SK-N-SH (cell line): Measurements from ENCODE around the gene STOX1. TPM values are rescaled to one million over a fixed set of nuclear protein-coding genes. Genes with fewer than 3 reads are reported as not detected.

Experiments
- CTCF ChIA-PET: fragments of 300-600, 350-600 bp; formaldehyde crosslinking; extraction: SDS; loops from one replicate; lab custom pipeline; 2021; lab: Yijun Ruan, JAX
- POLR2A ChIA-PET: fragments of 350-600 bp; sonication (Branson Sonifier 250); formaldehyde crosslinking; extraction: SDS; loops from one replicate; lab custom pipeline; 2020; ENCODE audit warnings: antibody characterized with exemption, inconsistent platforms; lab: Yijun Ruan, JAX
- DNase-seq: peaks from one replicate; pipeline ENCODE4 v3.0.0; 2012
- H2AFZ ChIP-seq: fragments of 200-600 bp; sonication (generic); 2 replicates; pipeline ENCODE4 v1.8.1; 2016; ENCODE audit warnings: antibody characterized with exemption, mild to moderate bottlenecking, low read depth
- H3F3A ChIP-seq: fragments of 200-600 bp; sonication (generic); replicated peaks from 2 replicates; pipeline ENCODE3; 2016; ENCODE audit warnings: antibody characterized with exemption, mild to moderate bottlenecking; ENCODE audit not compliant: insufficient read depth
- H3K27ac ChIP-seq, 2 experiments: fragments of 200-500 bp in 1 of 2; fragments of 200-600 bp in 1 of 2; sonication (Bioruptor generic) in 1 of 2; sonication (generic), shearing (Covaris generic) in 1 of 2; 2 replicates each; pipeline versions ENCODE4 v1.5.1 to v1.6.1; 2014 to 2016; ENCODE audit warnings: low read depth in 2 of 2, inconsistent platforms in 1 of 2, low read length in 1 of 2, mild to moderate bottlenecking in 1 of 2, mixed read lengths in 1 of 2
- H3K27me3 ChIP-seq: fragments of 200-600 bp; sonication (generic), shearing (Covaris generic); 2 replicates; pipeline ENCODE4 v1.6.1; 2016; ENCODE audit warnings: mixed run types; ENCODE audit not compliant: insufficient read depth
- H3K36me3 ChIP-seq, 2 experiments: fragments of 200-500 bp in 1 of 2; fragments of 200-600 bp in 1 of 2; sonication (Bioruptor generic) in 1 of 2; sonication (generic) in 1 of 2; replicated peaks in 1 of 2; 2 replicates each; pipeline versions ENCODE3 to v1.5.1; 2014 to 2016; ENCODE audit warnings: low read length in 1 of 2, mild to moderate bottlenecking in 1 of 2; ENCODE audit not compliant: insufficient read depth in 2 of 2, control insufficient read depth in 1 of 2
- H3K4me1 ChIP-seq, 2 experiments: fragments of 200-500 bp in 1 of 2; fragments of 200-600 bp in 1 of 2; sonication (Bioruptor generic) in 1 of 2; sonication (generic), shearing (Covaris generic) in 1 of 2; 2 replicates each; pipeline versions ENCODE4 v1.5.1 to v1.6.1; 2014 to 2016; ENCODE audit warnings: low read depth in 1 of 2, low read length in 1 of 2, mixed run types in 1 of 2; ENCODE audit not compliant: insufficient read depth in 2 of 2, control insufficient read depth in 1 of 2
- H3K4me2 ChIP-seq: fragments of 200-600 bp; sonication (generic), shearing (Covaris generic); 2 replicates; pipeline ENCODE4 v1.6.1; 2017; ENCODE audit warnings: mixed run types
- H3K4me3 ChIP-seq, 2 experiments: fragments of 200-500 bp in 1 of 2; fragments of 200-600 bp in 1 of 2; sonication (Bioruptor generic) in 1 of 2; sonication (generic), shearing (Covaris generic) in 1 of 2; 2 replicates each; pipeline versions ENCODE4 v1.5.1 to v1.8.1; 2014 to 2016; ENCODE audit warnings: low read depth in 2 of 2, inconsistent platforms in 1 of 2, low read length in 1 of 2, mild to moderate bottlenecking in 1 of 2, mixed read lengths in 1 of 2, moderate library complexity in 1 of 2
- H3K79me2 ChIP-seq: fragments of 200-600 bp; sonication (generic); 2 replicates; pipeline ENCODE4 v1.8.1; 2017; ENCODE audit warnings: mild to moderate bottlenecking; ENCODE audit not compliant: insufficient read depth
- H3K9ac ChIP-seq: fragments of 200-600 bp; sonication (generic); 2 replicates; pipeline ENCODE4 v1.6.1; 2017; ENCODE audit warnings: mixed run types
- H3K9me2 ChIP-seq: fragments of 200-600 bp; sonication (generic); 2 replicates; pipeline ENCODE4 v1.6.1; 2017; ENCODE audit warnings: mixed run types
- H3K9me3 ChIP-seq: fragments of 200-600 bp; sonication (generic); 2 replicates; pipeline ENCODE4 v1.6.1; 2017; ENCODE audit warnings: mixed run types, mild to moderate bottlenecking, moderate library complexity
- H4K20me1 ChIP-seq: fragments of 200-600 bp; sonication (generic); 2 replicates; pipeline ENCODE4 v1.6.1; 2017; ENCODE audit warnings: mild to moderate bottlenecking, mixed run types; ENCODE audit not compliant: insufficient read depth
- CHD2 ChIP-seq: fragments of 150-350 bp; IDR thresholded peaks from 2 replicates; pipeline ENCODE4 v1.6.1; 2018; ENCODE audit warnings: low read length; ENCODE audit not compliant: partially characterized antibody
- ELF1 ChIP-seq: IDR thresholded peaks from 2 replicates; pipeline ENCODE4 v1.4.0; 2012
- EZH2phosphoT487 ChIP-seq: fragments of 200-600 bp; sonication (generic); IDR thresholded peaks from 2 replicates; pipeline ENCODE4 v1.6.1; 2017; ENCODE audit warnings: low read depth, mixed run types, mild to moderate bottlenecking, antibody characterized with exemption, moderate library complexity, borderline replicate concordance
- FOXJ3 ChIP-seq: sonication (generic); formaldehyde crosslinking; IDR thresholded peaks from 2 replicates; pipeline ENCODE4 v1.5.1; 2020; ENCODE audit warnings: mild to moderate bottlenecking, missing genetic modification reagents
- MXI1 ChIP-seq: IDR thresholded peaks from 2 replicates; pipeline ENCODE4 v1.6.1; 2012; ENCODE audit warnings: mild to moderate bottlenecking, low read depth, low read length, improper control_type of control experiment
- NRF1 ChIP-seq: IDR thresholded peaks from 2 replicates; pipeline ENCODE4 v1.6.1; 2012; ENCODE audit warnings: low read depth, mild to moderate bottlenecking, low read length
- POLR2AphosphoS5 ChIP-seq: IDR thresholded peaks from 2 replicates; pipeline ENCODE4 v1.6.1; 2012; ENCODE audit warnings: low read depth, low read length
- RAD21 ChIP-seq: IDR thresholded peaks from 2 replicates; pipeline ENCODE4 v1.6.1; 2012; ENCODE audit warnings: mild to moderate bottlenecking, low read length
- RXRA ChIP-seq: IDR thresholded peaks from 2 replicates; pipeline ENCODE4 v1.4.0; 2012; ENCODE audit warnings: low read depth, mild to moderate bottlenecking, borderline replicate concordance
- SMC3 ChIP-seq: IDR thresholded peaks from 2 replicates; pipeline ENCODE4 v1.6.1; 2012; ENCODE audit warnings: low read depth, low read length, improper control_type of control experiment
- TCF12 ChIP-seq: IDR thresholded peaks from 2 replicates; pipeline ENCODE4 v1.4.0; 2012
- WGBS: methylation state at CpG from one replicate; pipeline ENCODE4 v1.1.6; 2017; ENCODE audit warnings: low lambda C conversion rate; 5-methylcytosine and 5-hydroxymethylcytosine counted together
- polyA plus RNA-seq, 3 experiments: library from polyadenylated mRNA; depleted of rRNA; stranded (reverse); fragments of >200 nt; gene quantifications; 2 replicates each; pipeline ENCODE4 v1.2.3, GENCODE V29; 2012
- TF ChIP-seq, protein P1 (sequence below): fragments of 150-350 bp; IDR thresholded peaks from 2 replicates; pipeline ENCODE4 v1.6.1; 2017; ENCODE audit warnings: antibody characterized with exemption, low read length, low read depth, borderline replicate concordance
- TF ChIP-seq, protein P2 (sequence below): fragments of 200-600 bp; sonication (generic); IDR thresholded peaks from 2 replicates; pipeline ENCODE4 v1.6.1; 2017; ENCODE audit warnings: antibody characterized with exemption, mild to moderate bottlenecking, moderate library complexity
- TF ChIP-seq, protein P3 (sequence below): IDR thresholded peaks from 2 replicates; pipeline ENCODE4; 2012
- TF ChIP-seq, protein P4 (sequence below): IDR thresholded peaks from 2 replicates; pipeline ENCODE4 v1.4.0; 2012; ENCODE audit warnings: low read depth

STOX1 gene
- polyA plus RNA-seq, 1 of the 3 experiments (the other 2 are of a cell fraction) = 0.13 TPM

DNA sequence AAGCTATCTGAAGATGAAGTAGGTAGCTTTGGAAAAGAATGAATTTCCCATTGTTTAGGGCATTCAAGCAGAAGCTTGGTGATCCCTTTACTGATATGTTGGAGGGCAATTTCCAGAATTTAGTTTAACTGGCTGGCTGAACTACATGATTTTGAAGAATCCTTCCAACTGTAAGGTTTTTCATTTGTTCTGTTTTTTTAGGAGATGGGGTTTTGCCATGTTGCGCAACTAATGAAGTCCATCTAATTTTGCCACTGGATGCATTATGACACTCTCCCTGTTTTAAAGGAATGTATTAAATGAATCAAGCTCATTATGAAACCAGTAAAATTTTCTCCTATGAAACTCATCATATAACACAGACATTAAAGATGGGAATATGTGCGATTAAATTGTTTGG is 67.7 kb downstream of the STOX1 start:
- H3K27ac ChIP-seq = no peak overlapping the region
- ChIA-PET POLR2A (no interaction called here), CTCF (interaction anchor here (1.2 to 1.4 kb wide), 2 partner anchors 344 to 682 kb away, joined by 3 read pairs; no protein-coding TSS in a partner anchor)
- H3K9me2 ChIP-seq = no peaks in the 10 kb centered on the region
- peaks cover 8% of the 10 kb centered on the region for H3F3A ChIP-seq
- H3K9ac ChIP-seq = no peak overlapping the region
- DNase-seq = no peak
- no peaks in the 10 kb centered on the region for H3K36me3 ChIP-seq
- H3K79me2 ChIP-seq = no peaks in the 10 kb centered on the region
- 99% methylated on average over 2 of the region's 2 CpGs for WGBS
- no peak overlapping the region for H3K4me3 ChIP-seq
- H3K4me1 ChIP-seq = peaks cover 0 to 2% of the 10 kb centered on the region in 2 experiments; a peak in 2 of 4 replicates
- H2AFZ ChIP-seq = no peak overlapping the region
- H4K20me1 ChIP-seq = no peaks in the 10 kb centered on the region
- H3K4me2 ChIP-seq = no peak overlapping the region
- TF ChIP-seq NRF1 = no peak
- no peak for TF ChIP-seq POLR2AphosphoS5
- TF ChIP-seq RXRA = no peak
- no peak for TF ChIP-seq TCF12
- TF ChIP-seq, protein P1, sequence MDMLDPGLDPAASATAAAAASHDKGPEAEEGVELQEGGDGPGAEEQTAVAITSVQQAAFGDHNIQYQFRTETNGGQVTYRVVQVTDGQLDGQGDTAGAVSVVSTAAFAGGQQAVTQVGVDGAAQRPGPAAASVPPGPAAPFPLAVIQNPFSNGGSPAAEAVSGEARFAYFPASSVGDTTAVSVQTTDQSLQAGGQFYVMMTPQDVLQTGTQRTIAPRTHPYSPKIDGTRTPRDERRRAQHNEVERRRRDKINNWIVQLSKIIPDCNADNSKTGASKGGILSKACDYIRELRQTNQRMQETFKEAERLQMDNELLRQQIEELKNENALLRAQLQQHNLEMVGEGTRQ = no peak
- TF ChIP-seq FOXJ3 = no peak
- no peak for TF ChIP-seq EZH2phosphoT487
- TF ChIP-seq RAD21 = no peak
- TF ChIP-seq CHD2 = no peak
- no peaks in the 10 kb centered on the region for H3K27me3 ChIP-seq
- H3K9me3 ChIP-seq = no peaks in the 10 kb centered on the region

DNA sequence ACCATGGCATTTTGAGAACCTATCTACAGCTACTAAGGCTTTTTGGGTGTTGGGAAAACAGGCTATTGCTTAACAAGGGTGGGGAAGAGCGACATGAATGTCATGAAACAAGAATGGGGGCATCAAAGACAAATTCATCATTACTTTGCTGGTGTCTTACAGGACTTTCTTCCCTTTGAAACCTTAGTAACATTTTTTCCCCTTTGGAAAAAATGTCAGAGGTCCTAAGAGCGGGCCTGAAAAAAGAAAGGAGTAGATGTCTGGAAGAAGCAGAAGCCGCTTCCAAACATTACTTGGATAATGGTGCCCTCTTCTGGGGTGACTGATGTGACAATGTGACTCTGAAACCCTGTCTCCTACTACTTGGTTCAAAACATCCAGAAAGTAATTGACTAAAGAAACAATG is 70.0 kb downstream of the STOX1 start:
- Histone ChIP-seq H3K36me3 (no peaks in the 10 kb centered on the region), H3K27ac (no peak overlapping the region), H3F3A (peaks cover 12% of the 10 kb centered on the region), H4K20me1 (no peaks in the 10 kb centered on the region), H3K4me2 (no peak overlapping the region), H3K9ac (no peak overlapping the region), H2AFZ (0 out of 2 replicates have a peak overlapping the region, but pooled peaks have one; percentile 39), H3K4me1 (peaks cover 0 to 8% of the 10 kb centered on the region in 2 experiments; a peak in 2 of 4 replicates), H3K27me3 (no peaks in the 10 kb centered on the region), H3K9me3 (no peaks in the 10 kb centered on the region), H3K4me3 (peak overlapping the region in 1 of 2 experiments; percentile 19; a peak in 1 of 4 replicates), H3K9me2 (no peaks in the 10 kb centered on the region), H3K79me2 (peaks cover 13% of the 10 kb centered on the region)
- ChIA-PET CTCF (interaction anchor here (0.6 to 2.9 kb wide), 42 partner anchors 9 to 565 kb away, joined by 3 to 11 read pairs (median 4); partner anchors contain the start of genes HNRNPH3, RUFY2 and STOX1), POLR2A (no interaction called here)
- WGBS = 62% methylated on average over 3 of the region's 3 CpGs
- TF ChIP-seq RAD21 (peak; percentile 95), MXI1 (peak; percentile 35; the same call in 1 of the 2 replicates), SMC3 (peak; percentile 75), POLR2AphosphoS5 (no peak), ELF1 (no peak)
- TF ChIP-seq, protein P2, sequence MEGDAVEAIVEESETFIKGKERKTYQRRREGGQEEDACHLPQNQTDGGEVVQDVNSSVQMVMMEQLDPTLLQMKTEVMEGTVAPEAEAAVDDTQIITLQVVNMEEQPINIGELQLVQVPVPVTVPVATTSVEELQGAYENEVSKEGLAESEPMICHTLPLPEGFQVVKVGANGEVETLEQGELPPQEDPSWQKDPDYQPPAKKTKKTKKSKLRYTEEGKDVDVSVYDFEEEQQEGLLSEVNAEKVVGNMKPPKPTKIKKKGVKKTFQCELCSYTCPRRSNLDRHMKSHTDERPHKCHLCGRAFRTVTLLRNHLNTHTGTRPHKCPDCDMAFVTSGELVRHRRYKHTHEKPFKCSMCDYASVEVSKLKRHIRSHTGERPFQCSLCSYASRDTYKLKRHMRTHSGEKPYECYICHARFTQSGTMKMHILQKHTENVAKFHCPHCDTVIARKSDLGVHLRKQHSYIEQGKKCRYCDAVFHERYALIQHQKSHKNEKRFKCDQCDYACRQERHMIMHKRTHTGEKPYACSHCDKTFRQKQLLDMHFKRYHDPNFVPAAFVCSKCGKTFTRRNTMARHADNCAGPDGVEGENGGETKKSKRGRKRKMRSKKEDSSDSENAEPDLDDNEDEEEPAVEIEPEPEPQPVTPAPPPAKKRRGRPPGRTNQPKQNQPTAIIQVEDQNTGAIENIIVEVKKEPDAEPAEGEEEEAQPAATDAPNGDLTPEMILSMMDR = peak; percentile 77
- TF ChIP-seq, protein P3, sequence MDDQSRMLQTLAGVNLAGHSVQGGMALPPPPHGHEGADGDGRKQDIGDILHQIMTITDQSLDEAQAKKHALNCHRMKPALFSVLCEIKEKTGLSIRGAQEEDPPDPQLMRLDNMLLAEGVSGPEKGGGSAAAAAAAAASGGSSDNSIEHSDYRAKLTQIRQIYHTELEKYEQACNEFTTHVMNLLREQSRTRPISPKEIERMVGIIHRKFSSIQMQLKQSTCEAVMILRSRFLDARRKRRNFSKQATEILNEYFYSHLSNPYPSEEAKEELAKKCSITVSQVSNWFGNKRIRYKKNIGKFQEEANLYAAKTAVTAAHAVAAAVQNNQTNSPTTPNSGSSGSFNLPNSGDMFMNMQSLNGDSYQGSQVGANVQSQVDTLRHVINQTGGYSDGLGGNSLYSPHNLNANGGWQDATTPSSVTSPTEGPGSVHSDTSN = no peak
- TF ChIP-seq, protein P4, sequence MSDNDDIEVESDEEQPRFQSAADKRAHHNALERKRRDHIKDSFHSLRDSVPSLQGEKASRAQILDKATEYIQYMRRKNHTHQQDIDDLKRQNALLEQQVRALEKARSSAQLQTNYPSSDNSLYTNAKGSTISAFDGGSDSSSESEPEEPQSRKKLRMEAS = 0 out of 2 replicates have a peak, but pooled peaks have one; percentile 33
- peak; percentile 64 for DNase-seq
